Kidney epithelial cell (primary cell): ENCODE results near the gene TNFRSF1A. TPM values are rescaled to one million over a fixed set of nuclear protein-coding genes. Genes with fewer than 3 reads are reported as not detected.
A peak's percentile ranks its signal among the peaks of the same experiment; 100 is the strongest.
"Not testable (repeated sequence)": the region's sequence is repeated elsewhere in the genome, so short reads cannot be mapped to it uniquely, and the experiment has no call there.

ENCODE experiments used
- DNase-seq: peaks from one replicate; pipeline ENCODE4 v3.0.0-alpha.2; 2010; ENCODE audit warnings: low read depth
- H3K27me3 ChIP-seq: 2 replicates; pipeline ENCODE4 v1.6.0; 2011; ENCODE audit warnings: low read length; ENCODE audit not compliant: control insufficient read depth, insufficient read depth
- H3K36me3 ChIP-seq: 2 replicates; pipeline ENCODE4 v1.5.1; 2011; ENCODE audit warnings: low read length; ENCODE audit not compliant: control insufficient read depth, insufficient read depth
- H3K4me3 ChIP-seq: 2 replicates; pipeline ENCODE4 v1.5.1; 2011; ENCODE audit warnings: low read depth, mild to moderate bottlenecking, control low read depth, low read length
- total RNA-seq: library from RNA; depleted of rRNA; stranded (reverse); fragments of >200 nt; gene quantifications from 2 replicates; pipeline ENCODE4 v1.2.3, GENCODE V29; 2015
- TF ChIP-seq, protein P1 (sequence below): IDR thresholded peaks from 2 replicates; pipeline ENCODE4 v1.5.1; 2011; ENCODE audit warnings: mild to moderate bottlenecking, moderate library complexity, low read length, control low read depth, inconsistent platforms; ENCODE audit not compliant: insufficient read depth, poor library complexity, severe bottlenecking

Gene TNFRSF1A
- total RNA-seq, 1 donor from 2014 or later = 115 TPM

DNA sequence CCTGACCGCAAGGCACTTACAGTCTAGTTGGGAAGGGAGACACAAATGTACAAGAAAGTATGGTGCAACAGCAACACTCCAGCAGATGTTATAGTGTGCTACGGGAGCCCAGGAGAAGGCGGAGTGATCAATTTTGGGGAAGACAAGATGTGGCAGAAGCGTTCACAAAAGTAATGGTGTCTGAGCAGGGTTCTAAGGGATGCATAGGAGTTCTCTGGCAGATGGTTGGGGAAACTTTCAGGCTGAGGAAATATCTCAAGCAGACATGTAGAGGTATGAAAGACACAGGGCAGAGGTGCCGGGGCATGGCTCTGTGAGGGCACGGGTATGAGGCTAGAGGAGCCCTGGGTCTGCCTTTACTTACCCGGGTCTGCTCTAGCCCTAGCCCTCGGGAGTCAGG lies 5.1 kb upstream of the TNFRSF1A start:
- H3K27me3 ChIP-seq = no peaks in the 10 kb centered on the region
- TF ChIP-seq, protein P1, sequence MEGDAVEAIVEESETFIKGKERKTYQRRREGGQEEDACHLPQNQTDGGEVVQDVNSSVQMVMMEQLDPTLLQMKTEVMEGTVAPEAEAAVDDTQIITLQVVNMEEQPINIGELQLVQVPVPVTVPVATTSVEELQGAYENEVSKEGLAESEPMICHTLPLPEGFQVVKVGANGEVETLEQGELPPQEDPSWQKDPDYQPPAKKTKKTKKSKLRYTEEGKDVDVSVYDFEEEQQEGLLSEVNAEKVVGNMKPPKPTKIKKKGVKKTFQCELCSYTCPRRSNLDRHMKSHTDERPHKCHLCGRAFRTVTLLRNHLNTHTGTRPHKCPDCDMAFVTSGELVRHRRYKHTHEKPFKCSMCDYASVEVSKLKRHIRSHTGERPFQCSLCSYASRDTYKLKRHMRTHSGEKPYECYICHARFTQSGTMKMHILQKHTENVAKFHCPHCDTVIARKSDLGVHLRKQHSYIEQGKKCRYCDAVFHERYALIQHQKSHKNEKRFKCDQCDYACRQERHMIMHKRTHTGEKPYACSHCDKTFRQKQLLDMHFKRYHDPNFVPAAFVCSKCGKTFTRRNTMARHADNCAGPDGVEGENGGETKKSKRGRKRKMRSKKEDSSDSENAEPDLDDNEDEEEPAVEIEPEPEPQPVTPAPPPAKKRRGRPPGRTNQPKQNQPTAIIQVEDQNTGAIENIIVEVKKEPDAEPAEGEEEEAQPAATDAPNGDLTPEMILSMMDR = no peak

DNA sequence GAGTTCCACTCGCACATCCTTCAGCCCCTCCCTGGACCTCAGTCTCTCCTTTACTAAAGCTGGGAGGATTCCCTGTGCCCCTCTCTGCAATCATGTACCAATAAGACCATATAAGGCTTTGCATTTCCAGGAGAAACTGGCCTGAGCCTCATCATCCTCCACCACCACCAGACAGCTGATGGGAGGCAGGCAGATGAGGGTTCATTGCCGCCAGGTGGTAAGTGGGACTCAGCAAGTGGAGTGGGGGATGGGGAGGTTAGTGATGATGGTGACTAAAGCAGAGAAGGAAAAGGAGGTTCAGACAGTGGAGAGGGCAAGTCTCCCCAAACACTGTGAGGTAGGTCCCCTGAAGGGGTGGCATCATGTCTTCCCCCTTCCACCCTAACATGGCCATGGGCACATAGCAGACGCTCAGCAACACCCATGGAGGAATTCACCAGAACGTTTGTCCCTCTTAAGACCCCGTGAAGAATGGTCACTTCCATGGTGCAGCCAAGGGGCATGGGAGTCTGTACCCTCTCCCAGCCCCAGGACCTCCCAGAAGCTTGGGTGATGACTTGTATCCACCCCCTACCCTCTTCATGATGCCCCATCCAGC lies 4.5 kb upstream of the TNFRSF1A start:
- peaks cover 1% of the 10 kb centered on the region for H3K36me3 ChIP-seq
- no peaks in the 10 kb centered on the region for H3K27me3 ChIP-seq
- no peak overlapping the region for H3K4me3 ChIP-seq
- no peak for DNase-seq
- TF ChIP-seq, protein P1 = no peak

More for the DNA sequence above, 5.1 kb upstream of the TNFRSF1A start:
- DNase-seq = no peak
- peaks cover 1% of the 10 kb centered on the region for H3K36me3 ChIP-seq
- H3K4me3 ChIP-seq = no peak overlapping the region

DNA sequence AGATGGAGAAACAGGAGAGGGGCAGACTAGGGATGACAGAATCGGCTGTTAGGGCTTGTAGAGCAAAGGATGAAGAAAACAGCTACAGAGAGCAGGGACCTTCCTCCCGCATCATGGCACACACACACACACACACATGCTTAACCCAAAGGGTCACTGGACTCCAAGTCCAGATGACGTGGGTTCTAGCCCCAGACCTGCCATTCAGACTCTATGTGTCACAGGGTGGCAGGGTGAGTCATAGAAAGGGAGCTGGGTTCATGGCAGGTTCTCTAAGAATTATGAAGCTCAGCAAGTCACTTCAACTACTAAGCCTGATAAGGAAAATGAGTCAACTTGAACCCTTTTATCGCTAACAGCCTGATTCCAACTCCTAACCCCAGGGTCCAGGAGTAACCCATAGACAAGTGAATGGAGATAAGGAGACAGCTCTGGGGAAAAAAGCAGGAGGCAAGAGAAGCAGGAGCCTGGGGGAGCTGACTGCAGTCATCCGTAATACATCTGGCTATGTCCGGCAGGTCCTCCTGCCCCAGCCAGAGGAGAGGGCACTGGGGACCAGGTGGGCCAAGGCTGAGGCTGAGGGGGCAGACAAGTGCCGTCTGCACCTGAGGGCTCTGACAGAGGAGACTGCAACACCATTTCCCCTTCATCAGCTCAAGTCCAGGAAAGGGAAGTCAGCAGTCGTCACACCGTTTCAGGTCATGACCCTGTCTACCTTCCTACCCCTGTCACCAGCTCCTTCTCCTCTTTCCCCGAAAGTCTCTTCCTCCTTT lies 3.6 kb upstream of the TNFRSF1A start:
- peak; percentile 92 for DNase-seq
- no peak overlapping the region for H3K4me3 ChIP-seq
- peaks cover 1% of the 10 kb centered on the region for H3K36me3 ChIP-seq
- H3K27me3 ChIP-seq = no peaks in the 10 kb centered on the region
- TF ChIP-seq, protein P1 = no peak

DNA sequence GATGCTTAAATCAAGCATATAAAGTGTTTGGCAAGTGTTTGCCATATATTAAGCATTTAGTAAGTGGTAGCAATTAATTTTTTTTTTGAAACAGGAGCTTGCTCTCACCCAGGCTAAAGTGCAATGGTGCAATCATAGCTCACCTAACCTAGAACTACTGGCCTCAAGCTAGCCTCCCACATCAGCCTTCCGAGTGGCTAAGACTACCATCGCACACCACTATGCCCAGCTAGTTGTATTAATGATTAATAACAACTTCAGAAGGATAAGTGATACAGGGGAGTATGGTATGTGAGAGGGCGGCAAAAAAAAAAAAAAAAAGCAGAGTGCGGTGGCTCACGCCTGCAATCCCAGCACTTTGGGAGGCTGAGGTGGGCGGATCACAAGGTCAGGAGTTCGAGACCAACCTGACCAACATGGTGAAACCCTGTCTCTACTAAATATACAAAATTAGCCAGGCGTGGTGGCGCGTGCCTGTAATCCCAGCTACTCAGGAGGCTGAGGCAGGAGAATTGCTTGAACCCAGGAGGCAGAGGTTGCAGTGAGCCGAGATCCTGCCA lies 2.3 kb upstream of the TNFRSF1A start:
- not testable (repeated sequence) for H3K4me3 ChIP-seq, DNase-seq, H3K27me3 ChIP-seq, H3K36me3 ChIP-seq

DNA sequence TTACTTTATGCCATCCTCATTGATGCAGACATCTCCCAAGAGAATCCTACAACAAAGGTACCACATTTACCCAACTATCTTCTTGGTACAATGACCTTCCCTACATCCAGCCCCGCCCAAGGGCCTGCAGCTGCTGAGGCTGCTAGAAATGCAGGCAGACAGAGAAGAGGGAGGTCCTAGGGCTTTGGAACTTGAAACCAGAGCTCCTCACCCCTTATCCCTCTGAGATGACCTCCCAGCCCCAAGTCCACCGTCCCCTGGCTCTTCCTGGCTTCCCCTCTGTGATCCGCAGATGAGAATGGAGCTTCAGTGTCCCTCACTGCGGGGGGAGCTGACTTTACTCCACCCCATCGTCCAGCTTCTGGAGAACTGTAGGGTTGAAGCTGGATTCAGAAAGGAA lies 1.6 kb upstream of the TNFRSF1A start:
- no peak for DNase-seq
- Histone ChIP-seq H3K36me3 (no peaks in the 10 kb centered on the region), H3K4me3 (no peak overlapping the region), H3K27me3 (no peaks in the 10 kb centered on the region)
- TF ChIP-seq, protein P1 = no peak

DNA sequence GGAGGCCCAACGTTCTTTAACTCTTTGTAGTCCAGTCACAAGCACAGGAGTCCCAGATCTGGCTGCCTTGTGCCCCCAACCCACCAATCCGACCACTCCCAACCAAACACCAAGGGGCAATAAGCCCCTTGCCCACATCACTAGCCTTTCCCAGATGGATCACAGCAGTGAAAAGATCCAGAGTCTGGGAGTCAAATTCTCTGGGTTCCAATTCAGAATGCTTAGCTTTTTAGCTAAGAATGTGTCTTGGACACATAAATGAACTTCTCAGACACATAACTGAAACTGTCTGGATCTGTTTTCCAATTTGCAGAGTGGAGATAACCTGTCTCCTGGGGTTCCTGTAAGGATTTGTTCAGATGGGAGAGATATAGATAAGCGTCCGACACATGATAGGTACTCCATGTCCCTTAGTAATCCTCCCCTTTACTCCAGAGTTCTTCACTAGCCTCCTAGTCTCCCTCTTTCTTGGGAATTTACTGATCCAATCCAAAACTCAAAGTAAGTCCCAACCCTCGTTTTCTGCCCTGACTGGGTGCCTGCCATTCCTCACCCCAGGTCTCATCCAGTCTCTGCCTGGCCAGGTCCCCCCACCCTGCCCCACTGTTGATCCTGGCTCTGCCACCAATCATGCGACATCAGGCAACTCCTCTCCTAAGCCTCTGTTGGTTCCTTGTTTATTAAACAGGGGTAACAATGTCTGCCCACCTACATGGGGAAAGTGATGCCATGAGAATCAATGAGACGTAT lies 439 bp upstream of the TNFRSF1A start:
- Histone ChIP-seq H3K4me3 (peak overlapping the region; percentile 83), H3K27me3 (no peaks in the 10 kb centered on the region), H3K36me3 (no peaks in the 10 kb centered on the region)
- no peak for DNase-seq
- TF ChIP-seq, protein P1 = no peak
